SJCRH30 (cell line): Measurements from ENCODE around the gene SRPX. TPM values are rescaled to one million over a fixed set of nuclear protein-coding genes. Genes with fewer than 3 reads are reported as not detected.

Experiments used
- DNase-seq, 2 experiments: peaks; one replicate each; pipeline ENCODE4 v3.0.0-alpha.2; 2015 to 2020
- H3K27ac ChIP-seq: fragments of 250-450 bp; sonication (Bioruptor Pico); 2 replicates; pipeline ENCODE4 v1.5.1; 2020; ENCODE audit warnings: mild to moderate bottlenecking, moderate library complexity
- H3K27me3 ChIP-seq: fragments of 250-450 bp; sonication (Bioruptor Pico); 2 replicates; pipeline ENCODE4 v1.5.1; 2020; ENCODE audit warnings: mild to moderate bottlenecking, moderate library complexity
- H3K36me3 ChIP-seq: fragments of 250-450 bp; sonication (Bioruptor Pico); 2 replicates; pipeline ENCODE4 v1.5.1; 2020; ENCODE audit warnings: mild to moderate bottlenecking, moderate library complexity
- H3K4me1 ChIP-seq: fragments of 250-450 bp; sonication (Bioruptor Pico); 2 replicates; pipeline ENCODE4 v1.5.1; 2020; ENCODE audit warnings: mild to moderate bottlenecking, moderate library complexity
- H3K4me3 ChIP-seq: fragments of 250-450 bp; sonication (Bioruptor Pico); 2 replicates; pipeline ENCODE4 v1.5.1; 2020; ENCODE audit warnings: mild to moderate bottlenecking, moderate library complexity
- H3K9me3 ChIP-seq: fragments of 250-450 bp; sonication (Bioruptor Pico); replicated peaks from 2 replicates; pipeline ENCODE4 v1.5.1; 2020; ENCODE audit warnings: mild to moderate bottlenecking, moderate library complexity
- total RNA-seq: library from RNA; depleted of rRNA; stranded (reverse); fragments of >200 nt; shearing (Covaris generic); gene quantifications from 2 replicates; pipeline ENCODE4 v1.2.3, GENCODE V29; 2014

Gene SRPX
- total RNA-seq, 1 experiment from 2014 or later = 10.2 TPM

DNA sequence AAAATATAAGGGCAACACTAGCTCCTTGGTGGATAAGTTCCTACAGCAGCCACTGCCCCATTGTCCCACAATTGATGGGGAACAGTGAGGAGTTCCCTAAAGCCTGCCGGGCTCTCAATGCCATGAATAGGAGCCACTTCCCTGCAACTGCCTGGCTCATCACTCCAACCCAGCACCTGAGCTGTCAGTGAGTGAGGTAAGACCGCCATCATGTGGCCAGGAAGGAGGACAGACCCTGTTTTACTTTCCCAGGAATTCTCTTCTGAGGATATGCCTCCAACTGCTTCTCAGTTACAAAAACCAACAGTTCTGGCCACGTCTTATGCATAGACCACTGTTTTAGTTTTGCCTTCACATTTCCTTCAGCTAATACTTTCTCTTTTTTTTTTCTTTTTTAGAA, 45.5 kb downstream of the SRPX start:
- Histone ChIP-seq H3K36me3 (no peaks in the 10 kb centered on the region), H3K27me3 (no peaks in the 10 kb centered on the region), H3K4me1 (no peaks in the 10 kb centered on the region), H3K9me3 (no peaks in the 10 kb centered on the region), H3K4me3 (no peak overlapping the region), H3K27ac (no peak overlapping the region)
- DNase-seq = peak; percentile 24 to 54

DNA sequence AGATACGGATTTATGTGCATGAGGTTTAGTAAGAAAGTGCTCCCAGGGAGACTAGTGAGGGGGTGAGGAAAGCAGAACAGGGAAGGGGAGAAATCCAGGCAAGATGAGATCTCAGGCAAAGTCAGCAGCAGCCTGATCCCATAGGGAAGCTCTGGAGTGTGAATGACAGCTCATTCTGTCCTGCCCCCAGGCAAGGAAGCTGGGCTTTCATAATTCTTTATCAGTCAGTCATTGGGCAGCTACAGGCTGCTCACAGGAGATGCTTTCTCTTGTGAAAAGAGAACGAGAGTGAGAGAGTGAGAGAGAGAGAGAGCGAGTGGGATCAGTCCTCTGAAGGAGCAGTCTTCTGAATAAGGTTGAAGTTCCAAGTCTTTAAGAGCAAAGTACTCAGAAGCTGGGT, 48.1 kb downstream of the SRPX start:
- Histone ChIP-seq H3K27ac (no peak overlapping the region), H3K9me3 (no peaks in the 10 kb centered on the region), H3K36me3 (no peaks in the 10 kb centered on the region), H3K27me3 (no peaks in the 10 kb centered on the region), H3K4me3 (no peak overlapping the region), H3K4me1 (no peaks in the 10 kb centered on the region)
- DNase-seq = no peak

- no peak for DNase-seq
- no peaks in the 10 kb centered on the region for H3K36me3 ChIP-seq
- H3K27me3 ChIP-seq = no peaks in the 10 kb centered on the region
- H3K4me1 ChIP-seq = no peaks in the 10 kb centered on the region
- H3K9me3 ChIP-seq = no peaks in the 10 kb centered on the region
- H3K4me3 ChIP-seq = no peak overlapping the region
- no peak overlapping the region for H3K27ac ChIP-seq
Observed at GRCh38 chrX:38170556-38170955, 50.1 kb downstream of the SRPX start.

- no peak overlapping the region for H3K27ac ChIP-seq
- H3K36me3 ChIP-seq = no peaks in the 10 kb centered on the region
- H3K4me1 ChIP-seq = no peaks in the 10 kb centered on the region
- peak in 1 of 2 experiments; percentile 49 for DNase-seq
- no peak overlapping the region for H3K4me3 ChIP-seq
- H3K27me3 ChIP-seq = no peaks in the 10 kb centered on the region
- no peaks in the 10 kb centered on the region for H3K9me3 ChIP-seq
Observed at GRCh38 chrX:38166478-38167083, 54.1 kb downstream of the SRPX start.

DNA sequence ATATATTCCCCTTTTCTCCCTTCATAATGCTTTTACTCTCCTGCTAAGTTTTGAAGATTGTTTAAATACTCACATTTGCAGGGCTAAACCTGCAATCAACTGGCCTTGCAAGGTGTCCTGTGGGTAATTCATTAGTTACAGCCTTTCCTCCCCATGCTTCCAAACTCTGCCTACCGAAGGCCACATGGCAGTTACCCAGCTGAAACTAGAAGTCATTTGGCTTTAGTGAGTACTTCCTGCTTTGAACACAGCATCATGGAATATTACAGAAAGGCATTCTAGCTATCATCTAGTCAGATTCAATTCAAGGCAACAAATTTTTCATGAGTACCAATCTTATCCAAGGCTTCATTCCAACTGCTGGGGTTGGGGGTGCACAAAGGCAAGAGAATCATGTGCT, 55.6 kb downstream of the SRPX start:
- Histone ChIP-seq H3K27ac (no peak overlapping the region), H3K36me3 (no peaks in the 10 kb centered on the region), H3K9me3 (no peaks in the 10 kb centered on the region), H3K4me1 (no peaks in the 10 kb centered on the region), H3K27me3 (no peaks in the 10 kb centered on the region), H3K4me3 (no peak overlapping the region)
- no peak for DNase-seq

DNA sequence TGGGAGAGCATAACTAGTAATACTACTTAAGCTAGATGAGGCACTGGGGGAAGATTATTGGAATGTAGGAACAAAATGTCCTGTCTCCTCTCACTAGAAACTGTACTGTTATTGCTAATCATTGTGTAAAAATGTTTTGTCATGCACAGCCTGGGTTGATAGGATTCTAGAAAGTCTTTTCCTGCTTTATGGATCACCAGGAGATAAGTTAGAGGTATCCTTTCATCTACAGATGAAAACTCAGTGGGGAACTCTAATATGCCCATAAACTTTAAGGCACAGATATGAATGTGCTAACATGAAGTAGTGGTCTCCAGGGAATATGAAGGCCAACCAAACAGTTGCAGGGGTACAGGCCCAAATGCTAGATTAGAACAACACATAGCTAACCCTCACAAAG, 57.5 kb downstream of the SRPX start:
- Histone ChIP-seq H3K4me1 (no peaks in the 10 kb centered on the region), H3K36me3 (no peaks in the 10 kb centered on the region), H3K4me3 (no peak overlapping the region), H3K27me3 (no peaks in the 10 kb centered on the region), H3K9me3 (no peaks in the 10 kb centered on the region), H3K27ac (no peak overlapping the region)
- DNase-seq = no peak

GRCh38 chrX:38156838-38157237, 63.8 kb downstream of the SRPX start:
- Histone ChIP-seq H3K27ac (no peak overlapping the region), H3K36me3 (no peaks in the 10 kb centered on the region), H3K4me1 (no peaks in the 10 kb centered on the region; the same call in 1 of the 2 replicates), H3K27me3 (no peaks in the 10 kb centered on the region), H3K4me3 (no peak overlapping the region), H3K9me3 (no peaks in the 10 kb centered on the region)
- DNase-seq = no peak

DNA sequence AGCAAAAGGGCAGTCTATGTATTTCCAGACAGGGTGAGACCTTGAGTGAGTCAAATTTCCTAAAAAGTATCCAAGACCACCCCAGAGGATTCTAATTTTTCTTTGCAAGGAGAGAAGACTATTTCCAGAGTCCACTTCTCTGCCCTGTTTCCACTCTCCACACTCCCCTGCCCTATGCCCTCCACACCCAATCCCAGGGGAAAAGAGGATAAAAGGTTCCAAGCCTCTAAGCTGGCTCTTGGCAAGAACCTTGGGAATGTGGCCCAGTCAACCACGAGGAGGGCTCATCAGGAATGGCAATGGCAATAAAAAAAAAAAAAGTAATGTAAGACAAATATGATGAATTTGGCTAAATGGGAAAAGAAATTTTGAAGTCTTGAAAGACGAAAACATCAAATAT, 65.9 kb downstream of the SRPX start:
- H3K4me1 ChIP-seq = peaks cover 7% of the 10 kb centered on the region; the same call in 1 of the 2 replicates
- no peaks in the 10 kb centered on the region for H3K27me3 ChIP-seq
- no peak overlapping the region for H3K4me3 ChIP-seq
- DNase-seq = no peak
- H3K9me3 ChIP-seq = no peaks in the 10 kb centered on the region
- H3K36me3 ChIP-seq = no peaks in the 10 kb centered on the region
- no peak overlapping the region for H3K27ac ChIP-seq

DNA sequence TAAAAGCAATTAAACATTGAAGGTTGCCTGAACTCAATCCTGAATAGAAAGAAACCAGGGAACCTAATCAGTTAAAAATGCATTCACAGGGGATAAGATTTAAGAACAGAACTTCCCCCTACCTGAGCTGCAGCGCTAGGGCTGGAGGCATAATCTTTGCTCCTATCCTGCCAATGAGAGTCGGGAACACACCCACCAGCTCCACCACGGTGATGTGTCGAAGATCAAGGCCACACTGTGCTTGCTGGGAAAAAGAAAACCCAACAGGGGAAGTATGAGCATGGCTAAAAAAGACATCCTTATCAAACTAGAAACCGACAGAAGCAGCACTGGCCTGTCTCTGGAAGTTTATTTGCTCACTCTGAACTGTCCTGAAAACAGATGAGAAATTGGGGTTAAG, 66.3 kb downstream of the SRPX start:
- no peak overlapping the region for H3K4me3 ChIP-seq
- no peak for DNase-seq
- H3K27me3 ChIP-seq = no peaks in the 10 kb centered on the region
- no peak overlapping the region for H3K27ac ChIP-seq
- peaks cover 7% of the 10 kb centered on the region; the same call in 1 of the 2 replicates for H3K4me1 ChIP-seq
- no peaks in the 10 kb centered on the region for H3K9me3 ChIP-seq
- H3K36me3 ChIP-seq = no peaks in the 10 kb centered on the region

GRCh38 chrX:38151441-38151840, 69.2 kb downstream of the SRPX start:
- H3K36me3 ChIP-seq = no peaks in the 10 kb centered on the region
- H3K9me3 ChIP-seq = no peaks in the 10 kb centered on the region
- H3K27me3 ChIP-seq = no peaks in the 10 kb centered on the region
- H3K4me3 ChIP-seq = no peak overlapping the region
- DNase-seq = peak; percentile 51 to 55
- H3K27ac ChIP-seq = no peak overlapping the region
- peaks cover 7% of the 10 kb centered on the region; the same call in 1 of the 2 replicates for H3K4me1 ChIP-seq

DNA sequence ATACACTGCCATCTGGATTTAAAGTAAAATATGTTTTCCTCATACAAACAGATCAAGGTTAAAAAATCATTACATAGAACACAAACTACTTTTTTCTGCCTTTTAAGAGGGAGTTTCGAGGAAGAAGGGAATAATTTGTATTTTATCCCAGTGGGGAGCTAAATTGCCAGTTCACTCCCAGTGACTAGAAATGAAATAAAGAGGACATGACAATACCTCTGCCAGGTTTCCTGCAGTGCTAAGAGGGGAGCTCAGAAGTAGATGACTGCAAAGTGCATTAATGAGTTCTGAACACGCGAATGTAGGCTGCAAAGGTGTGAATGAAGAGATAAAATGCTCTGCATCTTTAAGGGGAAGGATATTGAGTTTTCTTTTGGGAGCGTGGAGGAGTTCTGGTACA, 69.7 kb downstream of the SRPX start:
- Histone ChIP-seq H3K9me3 (no peaks in the 10 kb centered on the region), H3K4me1 (peaks cover 7% of the 10 kb centered on the region; the same call in 1 of the 2 replicates), H3K27me3 (no peaks in the 10 kb centered on the region), H3K27ac (no peak overlapping the region), H3K36me3 (no peaks in the 10 kb centered on the region), H3K4me3 (no peak overlapping the region)
- DNase-seq = no peak

DNA sequence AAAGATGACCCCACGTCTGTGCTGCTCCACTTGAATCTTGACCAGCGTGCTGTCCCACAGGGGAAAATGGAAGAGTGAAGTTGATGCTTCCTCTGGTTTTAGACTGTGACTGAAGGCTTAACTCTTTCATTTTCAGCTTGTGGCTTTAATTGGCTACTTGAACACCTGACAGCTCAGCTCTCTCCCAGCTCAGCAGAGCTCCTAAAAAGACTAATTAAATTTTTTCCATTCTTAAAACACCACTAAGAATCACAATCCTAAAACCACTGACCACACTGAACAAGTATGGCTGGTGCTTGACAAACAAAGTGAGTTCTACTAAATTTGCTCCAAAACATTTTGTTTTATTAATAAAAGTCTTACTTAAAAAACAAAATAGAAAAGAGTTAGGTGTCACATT, 71.7 kb downstream of the SRPX start:
- Histone ChIP-seq H3K4me1 (peaks cover 7% of the 10 kb centered on the region; the same call in 1 of the 2 replicates), H3K9me3 (no peaks in the 10 kb centered on the region), H3K36me3 (no peaks in the 10 kb centered on the region), H3K4me3 (no peak overlapping the region), H3K27me3 (no peaks in the 10 kb centered on the region), H3K27ac (no peak overlapping the region)
- no peak for DNase-seq

DNA sequence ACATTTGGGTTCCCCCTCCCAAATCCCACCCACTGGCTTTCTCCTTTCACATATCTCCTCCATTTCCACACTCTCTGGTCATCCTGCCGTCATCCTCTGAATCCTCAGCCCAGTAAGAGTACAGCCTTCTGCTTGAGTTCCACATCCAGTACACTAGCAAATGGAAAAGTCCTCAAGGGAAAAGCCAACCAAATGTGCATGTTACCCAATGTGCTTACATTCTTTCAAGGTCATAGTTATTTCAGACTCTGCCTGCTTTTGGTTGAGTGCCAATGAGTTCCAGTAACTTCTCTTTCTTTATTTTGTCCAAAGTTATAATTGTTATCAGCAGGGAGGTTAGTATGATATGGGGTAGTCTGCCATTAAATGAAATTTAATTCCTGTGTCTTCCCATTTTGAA, 78.1 kb downstream of the SRPX start:
- Histone ChIP-seq H3K36me3 (no peaks in the 10 kb centered on the region), H3K4me1 (no peaks in the 10 kb centered on the region), H3K4me3 (no peak overlapping the region), H3K27ac (no peak overlapping the region), H3K27me3 (no peaks in the 10 kb centered on the region), H3K9me3 (no peaks in the 10 kb centered on the region)
- DNase-seq = no peak

DNA sequence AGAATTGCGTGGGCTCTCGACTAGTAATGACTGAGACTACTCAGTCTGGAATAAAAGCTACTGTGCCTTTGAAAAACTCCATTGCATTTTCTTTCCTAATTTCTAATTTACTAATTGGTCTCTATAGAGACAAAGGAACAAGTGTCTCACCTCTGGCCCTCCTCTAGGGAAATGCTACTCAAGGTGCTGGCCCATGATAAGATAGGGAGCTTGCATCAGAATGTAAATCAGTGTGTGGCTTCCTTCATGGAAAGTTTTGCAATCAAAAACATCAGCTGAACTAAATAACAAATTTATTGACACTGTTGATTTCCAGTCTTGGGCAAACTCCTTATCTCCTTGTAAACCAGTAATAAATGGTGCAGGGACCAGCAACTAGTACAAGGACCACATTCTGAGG, 81.8 kb downstream of the SRPX start:
- H3K4me1 ChIP-seq = no peaks in the 10 kb centered on the region
- H3K4me3 ChIP-seq = no peak overlapping the region
- H3K36me3 ChIP-seq = no peaks in the 10 kb centered on the region
- H3K27ac ChIP-seq = no peak overlapping the region
- H3K9me3 ChIP-seq = no peaks in the 10 kb centered on the region
- DNase-seq = no peak
- H3K27me3 ChIP-seq = no peaks in the 10 kb centered on the region

DNA sequence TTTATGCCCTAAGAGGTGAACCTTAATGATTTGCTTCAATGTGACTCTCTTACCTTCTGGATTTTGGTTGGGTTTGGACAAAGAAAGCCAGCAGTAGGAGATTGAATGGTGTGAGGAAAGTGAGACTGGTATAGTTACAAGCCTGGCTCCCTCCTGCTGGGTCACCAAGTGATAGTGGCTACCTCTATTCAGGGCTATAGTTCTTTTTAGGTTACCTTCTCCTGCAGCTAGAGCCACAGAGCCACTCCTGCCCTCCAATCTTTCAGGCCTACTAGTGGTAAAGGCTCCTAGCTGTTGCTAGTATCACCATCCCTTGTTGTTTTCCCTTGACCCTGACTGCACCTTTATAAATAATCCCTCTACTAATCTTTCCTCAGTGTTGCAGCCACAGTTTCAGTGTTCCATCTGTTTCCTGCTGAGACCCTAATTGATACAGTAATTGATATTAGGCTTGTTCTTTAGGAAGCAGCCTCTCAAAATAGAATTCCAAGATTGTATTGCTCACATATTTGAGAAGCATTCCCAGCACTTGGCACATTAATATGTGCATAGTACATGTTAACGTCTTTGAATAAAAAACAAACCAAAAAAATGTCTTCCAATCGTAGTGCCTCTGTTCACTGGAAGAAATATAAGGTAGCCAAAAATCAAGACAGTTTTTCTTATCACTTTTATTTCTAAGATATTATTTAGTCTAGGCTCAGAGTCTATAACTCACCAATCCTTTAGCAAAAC, 82.3 kb downstream of the SRPX start:
- no peak overlapping the region for H3K4me3 ChIP-seq
- H3K27me3 ChIP-seq = no peaks in the 10 kb centered on the region
- DNase-seq = no peak
- H3K27ac ChIP-seq = no peak overlapping the region
- H3K36me3 ChIP-seq = no peaks in the 10 kb centered on the region
- no peaks in the 10 kb centered on the region for H3K9me3 ChIP-seq
- no peaks in the 10 kb centered on the region for H3K4me1 ChIP-seq

DNA sequence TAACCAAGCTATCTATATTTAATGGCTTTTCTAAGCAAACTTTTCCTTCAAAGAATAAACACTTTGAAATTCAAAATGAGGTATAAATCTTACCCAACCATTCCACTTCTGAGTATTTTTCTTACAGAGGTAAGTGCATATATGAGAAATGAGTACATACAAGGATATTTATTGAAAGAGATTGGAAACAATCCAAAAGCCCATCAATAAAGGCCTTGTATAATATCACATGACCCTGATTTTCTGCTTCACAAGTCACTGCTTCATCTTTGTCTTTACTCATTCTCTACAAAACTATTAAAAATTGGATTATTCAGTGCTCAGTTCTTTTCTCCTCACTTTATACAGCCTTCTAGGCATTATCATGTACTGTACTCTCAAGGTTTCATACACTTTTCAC, 91.3 kb downstream of the SRPX start:
- DNase-seq = no peak
- H3K4me3 ChIP-seq = no peak overlapping the region
- no peaks in the 10 kb centered on the region for H3K9me3 ChIP-seq
- no peaks in the 10 kb centered on the region for H3K27me3 ChIP-seq
- H3K36me3 ChIP-seq = no peaks in the 10 kb centered on the region
- no peak overlapping the region for H3K27ac ChIP-seq
- no peaks in the 10 kb centered on the region for H3K4me1 ChIP-seq
